Stimulated activated CD8-positive, alpha-beta memory T cell treated with anti-CD3 and anti-CD28 coated beads, Interleukin-4, amount 100 ng/mL, for 4 hours (primary cell): Measurements from ENCODE around the gene CLEC17A.
A peak's percentile ranks its signal among the peaks of the same experiment; 100 is the strongest.
"Not testable (repeated sequence)": the region's sequence is repeated elsewhere in the genome, so short reads cannot be mapped to it uniquely, and the experiment has no call there.

ENCODE experiments used
- DNase-seq, 2 donors: peaks; one replicate each; pipeline ENCODE4 v3.0.0-alpha.2; 2020; ENCODE audit warnings: low read depth in 2 of 2, low spot score in 1 of 2

Gene CLEC17A, protein sequence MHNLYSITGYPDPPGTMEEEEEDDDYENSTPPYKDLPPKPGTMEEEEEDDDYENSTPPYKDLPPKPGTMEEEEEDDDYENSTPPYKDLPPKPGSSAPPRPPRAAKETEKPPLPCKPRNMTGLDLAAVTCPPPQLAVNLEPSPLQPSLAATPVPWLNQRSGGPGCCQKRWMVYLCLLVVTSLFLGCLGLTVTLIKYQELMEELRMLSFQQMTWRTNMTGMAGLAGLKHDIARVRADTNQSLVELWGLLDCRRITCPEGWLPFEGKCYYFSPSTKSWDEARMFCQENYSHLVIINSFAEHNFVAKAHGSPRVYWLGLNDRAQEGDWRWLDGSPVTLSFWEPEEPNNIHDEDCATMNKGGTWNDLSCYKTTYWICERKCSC

GRCh38 chr19:14582894-14583340 lies at the start of gene CLEC17A:
Gene CLEC17A, plus strand, starts transcription at chr19:14583084. Its CDS starts 77 bp downstream, at chr19:14583161.
- no peak for DNase-seq

GRCh38 chr19:14533450-14533849 lies 49.4 kb upstream of the CLEC17A start:
- no peak for DNase-seq

- no peak for DNase-seq
Observed at GRCh38 chr19:14536926-14537692, 45.8 kb upstream of the CLEC17A start.

DNA sequence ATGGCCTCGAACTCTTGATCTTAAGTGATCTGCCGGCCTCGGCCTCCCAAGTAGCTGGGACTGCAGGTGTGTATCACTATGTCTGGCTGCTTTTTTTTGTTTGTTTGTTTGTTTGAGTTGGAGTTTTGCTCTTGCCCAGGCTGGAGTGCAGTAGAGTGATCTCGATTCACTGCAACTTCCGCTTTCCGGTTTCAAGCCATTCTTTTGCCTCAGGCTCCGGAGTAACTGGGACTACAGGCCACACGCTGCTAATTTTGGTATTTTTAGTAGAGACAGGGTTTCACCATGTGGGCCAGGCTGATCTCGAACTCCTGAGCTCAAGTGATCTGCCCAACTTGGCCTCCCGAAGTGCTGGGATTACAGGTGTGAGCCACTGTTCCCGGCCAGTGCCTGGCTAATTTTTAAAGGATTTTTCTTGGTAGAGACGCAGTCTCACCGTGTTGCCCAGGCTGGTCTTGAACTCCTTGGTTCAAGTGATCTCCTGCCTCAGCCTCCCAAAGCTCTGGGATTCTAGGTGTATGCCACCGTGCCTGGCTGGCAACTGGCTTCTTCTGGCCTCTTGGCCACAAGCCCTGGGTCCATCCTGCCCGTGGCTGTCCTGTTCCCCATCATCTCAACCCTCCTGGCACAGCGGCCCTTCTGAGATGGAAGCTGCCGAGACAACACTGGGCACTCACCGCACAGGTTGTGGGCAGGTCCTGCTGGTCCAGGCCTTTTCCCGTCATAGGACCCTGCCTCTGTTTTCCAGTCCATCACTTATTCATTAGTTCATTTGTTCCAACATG lies 42.0 kb upstream of the CLEC17A start:
- no peak for DNase-seq

GRCh38 chr19:14541979-14542378 lies 40.9 kb upstream of the CLEC17A start:
- DNase-seq: not testable (repeated sequence)

GRCh38 chr19:14542711-14543328 lies 40.1 kb upstream of the CLEC17A start:
- no peak for DNase-seq

DNA sequence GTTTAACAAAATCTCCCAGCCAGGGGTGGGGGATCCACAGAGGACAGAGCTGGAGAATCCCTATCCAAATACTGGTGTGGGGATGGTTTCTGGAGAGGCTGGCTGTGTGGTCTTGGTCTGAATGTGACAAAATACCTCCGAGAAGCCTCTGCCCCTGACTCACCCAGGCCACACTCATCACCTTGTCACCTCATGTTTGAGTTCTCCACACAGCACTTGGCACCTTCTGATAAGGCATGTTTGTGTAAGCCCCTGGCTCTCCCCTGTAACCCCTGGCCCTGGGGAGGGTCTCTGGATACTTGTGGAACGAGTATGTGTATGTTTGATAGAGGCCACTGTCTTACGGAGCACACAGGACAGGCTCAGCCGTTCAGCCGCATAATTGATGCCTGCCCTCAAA lies 38.8 kb upstream of the CLEC17A start:
- DNase-seq: no peak

- DNase-seq: no peak
Observed at GRCh38 chr19:14544977-14545715, 37.7 kb upstream of the CLEC17A start.

DNA sequence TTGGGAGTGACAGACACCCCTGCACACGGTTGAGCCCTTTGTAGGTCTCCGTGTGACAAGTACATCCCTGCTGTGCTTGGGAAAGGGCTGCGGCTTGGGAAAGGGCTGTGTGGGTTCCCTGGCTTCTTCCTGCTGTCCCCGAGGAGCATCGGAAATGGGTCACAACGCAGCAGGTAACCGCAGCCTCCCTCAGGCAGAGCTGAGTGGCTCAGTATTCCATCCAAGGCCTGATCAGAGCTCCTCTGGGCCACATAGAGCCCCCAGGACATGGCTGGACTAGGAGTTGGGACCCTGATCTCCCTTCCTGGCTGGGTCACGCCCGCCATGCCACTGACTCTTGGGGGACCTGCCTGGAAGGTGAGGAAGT lies 37.2 kb upstream of the CLEC17A start:
- no peak for DNase-seq

DNA sequence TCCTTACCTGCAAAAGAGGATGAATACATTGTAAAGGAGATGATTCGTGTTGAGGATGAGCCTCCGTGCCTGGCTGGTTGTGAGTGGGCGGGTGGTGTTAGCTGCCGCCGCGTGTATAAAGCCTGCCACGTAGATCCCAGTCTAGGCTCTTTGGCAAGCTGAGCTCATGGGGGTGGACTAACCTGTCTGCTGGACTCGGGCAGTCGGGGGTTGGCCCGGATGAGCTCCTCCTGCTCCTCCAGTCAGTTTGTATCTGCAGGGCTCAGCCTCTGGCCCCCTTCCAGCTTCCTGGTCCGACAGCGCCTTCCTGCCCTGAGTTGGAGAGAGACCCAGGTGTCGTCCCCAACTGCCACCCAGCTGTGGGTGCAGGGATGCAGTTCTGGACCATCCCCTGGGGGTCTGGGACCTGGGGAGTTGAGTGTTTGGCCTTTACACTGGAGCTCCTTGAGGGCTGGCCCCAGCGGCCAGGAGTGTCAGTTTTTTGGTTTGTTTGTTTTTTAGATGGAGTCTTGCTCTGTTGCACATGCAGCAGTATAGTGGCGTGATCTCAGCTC lies 32.6 kb upstream of the CLEC17A start:
- DNase-seq: no peak

- DNase-seq: peak; percentile 36 to 56
Observed at GRCh38 chr19:14551134-14552005, 31.5 kb upstream of the CLEC17A start.

DNA sequence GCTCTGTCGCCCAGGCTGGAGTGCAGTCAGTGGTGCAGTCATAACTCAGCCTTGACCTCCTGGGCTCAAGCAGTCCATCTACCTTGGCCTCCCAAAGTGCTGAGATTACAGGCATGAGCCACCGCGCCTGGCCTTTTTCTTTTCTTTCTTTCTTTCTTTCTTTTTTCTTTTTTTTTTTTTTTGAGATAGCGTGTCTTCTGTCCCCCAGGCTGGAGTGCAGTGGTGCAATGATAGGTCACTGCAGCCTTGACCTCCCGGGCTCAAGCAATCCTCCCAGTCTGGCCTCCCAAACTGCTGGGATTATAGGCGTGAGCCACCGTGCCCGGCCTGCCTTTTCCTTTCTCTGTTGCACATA lies 30.9 kb upstream of the CLEC17A start:
- not testable (repeated sequence) for DNase-seq

DNA sequence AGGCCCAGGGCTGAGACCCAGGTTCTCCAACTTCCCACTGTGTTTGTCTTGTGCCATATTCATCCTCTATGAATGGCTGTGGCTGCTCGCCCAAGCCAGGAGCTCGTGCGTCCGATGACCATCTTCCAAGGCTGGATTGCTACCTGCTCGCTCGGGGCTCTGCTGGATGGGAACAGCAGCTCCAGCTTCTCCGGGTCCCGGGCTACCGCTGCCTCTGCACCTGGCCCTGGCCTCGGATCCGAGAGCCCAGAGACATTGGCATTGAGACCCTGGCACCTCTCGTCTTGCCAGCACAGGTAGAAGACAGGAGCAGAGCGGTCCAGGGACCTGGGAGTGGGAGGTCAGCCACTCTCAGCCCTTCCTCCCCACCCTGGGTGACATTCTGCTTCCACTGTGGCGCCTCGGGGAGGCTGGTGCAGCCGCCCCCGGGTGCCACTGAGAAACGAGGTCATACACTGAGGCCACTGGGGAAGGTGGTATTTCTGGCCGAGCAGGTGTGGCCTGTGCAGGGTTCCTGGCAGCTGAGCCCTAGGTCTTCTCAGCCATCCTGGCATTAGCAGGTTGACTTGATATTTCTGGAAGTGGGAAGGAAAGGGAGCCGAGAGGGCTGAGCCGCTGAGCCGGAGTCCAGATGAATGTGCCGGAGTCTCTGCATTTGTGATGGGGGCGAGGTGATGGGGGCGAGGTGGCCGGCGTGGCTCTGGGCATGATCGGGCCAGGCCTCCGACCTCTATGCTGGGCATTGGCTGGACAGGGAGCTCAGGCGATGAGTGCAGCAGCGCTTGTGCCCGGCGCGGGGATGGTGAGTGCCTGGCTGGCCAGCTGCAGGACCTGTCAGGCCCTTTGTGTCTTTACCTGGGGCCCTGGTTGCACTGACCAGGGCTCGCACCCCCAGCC lies 29.6 kb upstream of the CLEC17A start:
- DNase-seq: no peak

GRCh38 chr19:14553939-14554243 lies 29.0 kb upstream of the CLEC17A start:
- no peak for DNase-seq

DNA sequence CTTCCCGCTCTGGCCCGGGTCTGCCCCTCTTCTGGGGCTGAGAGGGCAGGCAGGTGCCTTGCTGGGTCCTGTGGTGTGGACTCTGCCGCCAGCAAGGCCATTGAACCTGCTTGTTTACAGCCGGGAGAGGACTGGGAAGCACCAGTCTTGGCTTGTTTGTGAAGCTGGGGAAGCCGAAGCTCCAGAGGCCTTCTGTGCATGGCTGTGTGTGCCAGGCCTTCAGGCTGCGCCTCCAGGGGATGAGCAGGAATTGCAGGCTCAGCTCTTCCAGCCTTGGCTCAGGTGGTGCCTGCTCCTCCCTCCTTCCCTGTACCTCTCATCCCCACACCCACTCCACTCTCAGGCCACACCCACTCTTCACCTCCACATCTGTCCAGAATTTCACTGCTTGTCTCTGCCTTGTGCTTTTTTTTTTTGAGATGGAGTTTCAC lies 28.5 kb upstream of the CLEC17A start:
- no peak for DNase-seq

DNA sequence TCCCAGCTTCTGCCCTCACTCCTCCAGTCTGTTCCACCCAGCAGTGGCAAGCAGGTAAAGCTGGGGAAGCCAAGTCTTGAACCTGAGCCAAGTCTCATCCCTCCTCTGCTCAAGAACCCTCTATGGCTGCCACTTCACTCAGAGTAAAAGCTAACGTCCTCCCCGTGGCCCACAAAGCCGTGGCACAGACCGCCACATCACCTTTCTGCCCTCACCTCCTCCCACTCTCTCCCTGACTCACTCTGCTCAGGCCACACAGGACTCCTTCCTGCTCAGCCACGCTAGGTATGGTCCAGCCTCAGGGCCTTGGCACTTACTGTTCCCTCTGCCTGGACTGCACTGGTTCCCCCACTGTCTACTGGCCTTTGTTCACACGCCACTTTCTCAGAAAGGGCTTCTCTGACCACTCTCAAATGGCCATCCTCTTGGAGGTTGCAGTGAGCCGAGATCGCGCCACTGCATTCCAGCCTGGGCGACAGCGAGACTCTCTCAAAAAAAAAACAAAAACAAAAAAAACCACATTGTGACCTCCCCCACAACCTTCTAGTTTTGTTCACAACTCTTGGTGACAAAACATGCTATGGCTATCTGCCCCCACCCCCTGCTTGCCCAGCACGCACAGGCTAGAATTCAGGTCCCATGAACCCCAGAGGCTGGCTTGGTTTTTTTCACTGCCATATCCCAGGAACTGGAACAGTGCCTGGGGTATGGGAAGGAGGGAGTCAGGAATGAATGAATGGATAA lies 26.8 kb upstream of the CLEC17A start:
- DNase-seq: no peak

- peak; percentile 45 to 48 for DNase-seq
Observed at GRCh38 chr19:14556662-14557188, 26.2 kb upstream of the CLEC17A start.
